NCI-H128 (cell line): Measurements from ENCODE around the gene SPRN.
"Not testable (repeated sequence)": the region's sequence is repeated elsewhere in the genome, so short reads cannot be mapped to it uniquely, and the experiment has no call there.

ENCODE experiments used
- DNase-seq: peaks from one replicate; lab custom pipeline; 2025; ENCODE audit not compliant: unreplicated experiment; lab: John Stamatoyannopoulos, UW

SPRN gene

GRCh38 chr10:133424601-133425000 is at the start of gene SPRN:
TSS of gene SPRN (minus strand) at chr10:133424625. CDS start at chr10:133423681, 944 bp downstream.
- DNase-seq, result not testable (repeated sequence)

GRCh38 chr10:133474027-133474426 is 49.6 kb upstream of the SPRN start:
- DNase-seq, result no peak

- no peak for DNase-seq
Observed at GRCh38 chr10:133473270-133473669, 48.8 kb upstream of the SPRN start.

- DNase-seq, result no peak
Observed at GRCh38 chr10:133471300-133472109, 47.1 kb upstream of the SPRN start.

- not testable (repeated sequence) for DNase-seq
Observed at GRCh38 chr10:133469205-133469604, 44.8 kb upstream of the SPRN start.

- no peak for DNase-seq
Observed at GRCh38 chr10:133467286-133467911, 43.0 kb upstream of the SPRN start.

- DNase-seq, result no peak
Observed at GRCh38 chr10:133466683-133467275, 42.4 kb upstream of the SPRN start.

- no peak for DNase-seq
Observed at GRCh38 chr10:133465950-133466474, 41.6 kb upstream of the SPRN start.

- no peak for DNase-seq
Observed at GRCh38 chr10:133465191-133465949, 40.9 kb upstream of the SPRN start.

- no peak for DNase-seq
Observed at GRCh38 chr10:133464582-133465031, 40.2 kb upstream of the SPRN start.

GRCh38 chr10:133462512-133463305 is 38.3 kb upstream of the SPRN start:
- DNase-seq, result no peak

- no peak for DNase-seq
Observed at GRCh38 chr10:133461841-133462240, 37.4 kb upstream of the SPRN start.

GRCh38 chr10:133461027-133461426 is 36.6 kb upstream of the SPRN start:
- DNase-seq, result no peak

- no peak for DNase-seq
Observed at GRCh38 chr10:133460208-133460769, 35.9 kb upstream of the SPRN start.

GRCh38 chr10:133459454-133460207 is 35.2 kb upstream of the SPRN start:
- no peak for DNase-seq

GRCh38 chr10:133458710-133459453 is 34.5 kb upstream of the SPRN start:
- no peak for DNase-seq

- no peak for DNase-seq
Observed at GRCh38 chr10:133458021-133458709, 33.7 kb upstream of the SPRN start.
